KMS-11 (cell line): ENCODE data around the gene HES4.
A peak's percentile ranks its signal among the peaks of the same experiment; 100 is the strongest.

ENCODE experiments used
- H2AFZ ChIP-seq: fragments of 200-600 bp; sonication (generic); 2 replicates; pipeline ENCODE4 v1.6.1; 2016; ENCODE audit warnings: antibody characterized with exemption, mixed run types, low read depth
- H3K27ac ChIP-seq: fragments of 200-600 bp; sonication (generic); 2 replicates; pipeline ENCODE4 v1.6.1; 2016; ENCODE audit warnings: mild to moderate bottlenecking, mixed run types
- H3K27me3 ChIP-seq: fragments of 200-600 bp; sonication (generic); 2 replicates; pipeline ENCODE4 v1.6.1; 2017; ENCODE audit warnings: mild to moderate bottlenecking, low read depth, mixed run types, moderate library complexity; ENCODE audit not compliant: insufficient read depth
- H3K36me3 ChIP-seq: fragments of 200-600 bp; sonication (generic); 2 replicates; pipeline ENCODE4 v1.6.1; 2017; ENCODE audit warnings: mild to moderate bottlenecking, mixed run types; ENCODE audit not compliant: insufficient read depth
- H3K4me1 ChIP-seq: fragments of 200-600 bp; sonication (generic); 2 replicates; pipeline ENCODE4 v1.6.1; 2016; ENCODE audit warnings: mild to moderate bottlenecking, low read depth, mixed run types; ENCODE audit not compliant: poor library complexity, severe bottlenecking
- H3K4me2 ChIP-seq: fragments of 200-600 bp; sonication (generic); 2 replicates; pipeline ENCODE4 v1.7.0; 2016; ENCODE audit warnings: mild to moderate bottlenecking, mixed run types
- H3K4me3 ChIP-seq: fragments of 200-600 bp; sonication (generic); IDR thresholded peaks from 2 replicates; pipeline ENCODE4 v1.6.1; 2017; ENCODE audit warnings: low read depth, low read length, mixed read lengths; ENCODE audit not compliant: insufficient read depth
- H3K79me2 ChIP-seq: fragments of 200-600 bp; sonication (generic); 2 replicates; pipeline ENCODE4 v1.6.1; 2016; ENCODE audit warnings: low read depth, mixed run types; ENCODE audit not compliant: insufficient read depth
- H3K9ac ChIP-seq: fragments of 200-600 bp; sonication (generic); 2 replicates; pipeline ENCODE4 v1.6.1; 2016; ENCODE audit warnings: mild to moderate bottlenecking, mixed run types
- H4K20me1 ChIP-seq: fragments of 200-600 bp; sonication (generic); 2 replicates; pipeline ENCODE4 v1.6.1; 2016; ENCODE audit warnings: mild to moderate bottlenecking, mixed run types; ENCODE audit not compliant: insufficient read depth
- CTCF ChIP-seq: fragments of 200-600 bp; sonication (generic); conservative IDR thresholded peaks from 2 replicates; pipeline ENCODE4 v1.6.1; 2017; ENCODE audit warnings: low read depth, mild to moderate bottlenecking, antibody characterized with exemption, low read length, moderate library complexity, mixed read lengths

The HES4 gene

GRCh38 chr1:1004780-1005697 is 5.1 kb upstream of the HES4 start:
- TF ChIP-seq CTCF: no peak
- Histone ChIP-seq H3K9ac (no peak overlapping the region), H3K36me3 (no peaks in the 10 kb centered on the region), H3K4me3 (no peak overlapping the region), H3K27ac (no peak overlapping the region), H4K20me1 (no peaks in the 10 kb centered on the region), H3K4me2 (peak overlapping the region; percentile 56; the same call in 1 of the 2 replicates), H3K27me3 (peaks cover 87% of the 10 kb centered on the region), H3K79me2 (no peaks in the 10 kb centered on the region), H3K4me1 (peaks cover 18% of the 10 kb centered on the region), H2AFZ (peak overlapping the region; percentile 38; the same call in 1 of the 2 replicates)

- H2AFZ ChIP-seq: no peak overlapping the region
- no peaks in the 10 kb centered on the region for H3K79me2 ChIP-seq
- no peaks in the 10 kb centered on the region for H3K36me3 ChIP-seq
- peak overlapping the region; percentile 56; the same call in 1 of the 2 replicates for H3K4me2 ChIP-seq
- H3K9ac ChIP-seq: no peak overlapping the region
- TF ChIP-seq CTCF: no peak
- no peak overlapping the region for H3K27ac ChIP-seq
- no peaks in the 10 kb centered on the region for H4K20me1 ChIP-seq
- peaks cover 82% of the 10 kb centered on the region for H3K27me3 ChIP-seq
- H3K4me3 ChIP-seq: no peak overlapping the region
- peaks cover 18% of the 10 kb centered on the region for H3K4me1 ChIP-seq
These were observed 4.5 kb upstream of the HES4 start for GRCh38 chr1:1004420-1004779.

GRCh38 chr1:1003618-1004419 is 3.9 kb upstream of the HES4 start:
- no peaks in the 10 kb centered on the region for H3K36me3 ChIP-seq
- no peak overlapping the region for H2AFZ ChIP-seq
- no peaks in the 10 kb centered on the region for H3K79me2 ChIP-seq
- peaks cover 18% of the 10 kb centered on the region for H3K4me1 ChIP-seq
- no peak overlapping the region for H3K4me3 ChIP-seq
- no peak overlapping the region for H3K9ac ChIP-seq
- no peak for TF ChIP-seq CTCF
- no peak overlapping the region for H3K27ac ChIP-seq
- H3K27me3 ChIP-seq: peaks cover 77% of the 10 kb centered on the region
- no peak overlapping the region; the same call in 1 of the 2 replicates for H3K4me2 ChIP-seq
- no peaks in the 10 kb centered on the region for H4K20me1 ChIP-seq

- Histone ChIP-seq H3K36me3 (no peaks in the 10 kb centered on the region), H3K79me2 (no peaks in the 10 kb centered on the region), H3K4me1 (peaks cover 15% of the 10 kb centered on the region), H4K20me1 (no peaks in the 10 kb centered on the region), H3K27ac (no peak overlapping the region), H3K27me3 (peaks cover 67% of the 10 kb centered on the region), H2AFZ (no peak overlapping the region), H3K4me2 (no peak overlapping the region), H3K9ac (no peak overlapping the region), H3K4me3 (no peak overlapping the region)
- TF ChIP-seq CTCF: no peak
These were observed 1.3 kb upstream of the HES4 start for GRCh38 chr1:1001057-1001783.
